Stimulated activated CD4-positive, alpha-beta T cell treated with anti-CD3 and anti-CD28 coated beads, Interleukin-15, amount 100 ng/mL, for 1 hour (primary cell): ENCODE results near the gene BLACAT1.
"Not testable (repeated sequence)": the region's sequence is repeated elsewhere in the genome, so short reads cannot be mapped to it uniquely, and the experiment has no call there.

Experiments
- DNase-seq, 2 donors: peaks; one replicate each; pipeline ENCODE4 v3.0.0-alpha.2; 2020; ENCODE audit warnings: low read depth in 1 of 2, low spot score in 1 of 2

BLACAT1 gene

DNA sequence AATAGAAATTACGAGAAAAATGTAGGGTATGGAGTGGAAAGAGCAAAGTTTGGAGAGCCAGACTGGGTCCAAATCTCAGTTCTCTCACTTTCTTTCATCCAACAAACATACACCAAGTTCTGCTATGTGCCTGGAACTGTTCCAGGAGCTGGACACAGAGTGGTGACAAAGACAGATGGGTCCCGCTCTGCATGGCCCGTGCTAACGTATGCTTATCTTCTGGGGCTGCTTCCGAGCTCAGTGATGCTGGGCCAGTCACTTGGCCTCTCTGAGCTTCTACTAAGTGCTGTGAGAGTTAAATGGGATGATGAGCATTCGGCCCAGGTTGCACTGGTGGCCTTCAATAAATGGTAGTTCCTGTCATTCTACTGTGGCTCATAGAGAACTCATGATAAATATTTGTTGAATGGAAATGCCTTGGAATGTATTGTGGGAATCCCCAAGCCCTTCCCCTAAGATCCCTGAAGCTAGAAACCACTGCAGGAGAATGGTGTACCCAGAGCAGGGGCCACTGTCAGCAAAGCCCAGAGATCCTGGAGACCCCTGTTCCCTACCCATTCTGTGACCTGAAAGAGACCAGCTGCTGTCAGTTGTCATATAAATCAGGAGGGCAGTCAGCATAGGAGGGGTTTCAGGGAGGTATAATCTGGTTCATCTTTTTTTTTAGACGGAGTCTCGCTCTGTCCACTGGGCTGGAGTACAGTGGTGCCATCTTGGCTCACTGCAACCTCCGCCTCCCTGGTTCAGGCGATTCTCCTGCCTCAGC is 37.8 kb downstream of the BLACAT1 start:
- DNase-seq, result no peak

DNA sequence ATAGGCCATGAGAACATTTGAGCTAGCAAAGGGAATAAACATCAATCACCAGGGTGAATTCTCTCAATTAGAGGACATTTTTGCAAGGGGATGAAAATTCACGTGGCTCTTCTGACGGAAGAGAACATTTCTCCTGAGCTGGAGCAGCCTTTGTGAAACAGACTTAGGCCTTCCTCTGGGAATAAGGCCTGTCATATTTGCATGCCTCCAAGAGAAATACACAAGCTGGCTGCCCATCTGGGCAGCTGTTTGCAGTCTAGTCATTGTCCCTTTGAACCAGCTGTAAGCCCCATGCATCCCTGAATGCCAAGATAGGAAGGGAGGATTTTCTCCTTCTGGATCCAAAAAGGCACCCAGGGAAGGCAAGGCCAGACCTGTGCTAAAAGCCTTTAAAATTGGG is 39.5 kb downstream of the BLACAT1 start:
- DNase-seq, result no peak

DNA sequence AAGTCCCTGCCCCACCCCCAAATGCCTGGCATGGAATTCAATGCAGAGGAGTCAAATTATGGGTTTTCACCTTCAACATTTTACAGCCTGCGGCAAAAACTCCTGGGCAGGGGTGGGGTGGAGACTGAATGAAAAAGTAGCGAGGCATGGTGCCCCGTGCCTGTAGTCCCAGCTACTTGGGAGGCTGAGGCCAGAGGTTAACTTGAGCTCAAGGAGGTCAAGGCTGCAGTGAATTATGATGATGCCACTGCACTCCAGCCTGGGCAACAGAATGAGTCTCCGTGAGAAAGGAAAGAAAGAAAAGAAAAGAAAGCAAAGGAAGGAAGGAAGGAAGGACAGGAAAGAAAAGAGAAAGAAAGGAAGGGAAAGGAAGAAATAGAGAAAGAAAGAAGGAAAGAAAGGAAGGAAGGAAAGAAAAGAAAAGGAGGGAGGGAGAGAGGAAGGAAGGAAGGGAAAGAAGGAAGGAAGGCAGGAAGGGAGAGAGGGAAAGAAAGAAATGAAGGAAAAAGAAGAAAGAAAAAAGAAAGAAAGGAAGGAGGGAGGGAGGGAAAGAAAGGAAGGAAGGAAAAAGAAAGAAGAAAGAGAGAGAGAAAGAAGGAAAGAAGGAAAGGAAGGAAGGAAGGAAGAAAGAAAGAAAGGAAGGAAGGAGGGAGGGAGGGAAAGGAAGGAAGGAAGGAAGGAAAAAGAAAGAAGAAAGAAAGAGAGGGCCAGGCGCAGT is 45.1 kb downstream of the BLACAT1 start:
- DNase-seq, result no peak

DNA sequence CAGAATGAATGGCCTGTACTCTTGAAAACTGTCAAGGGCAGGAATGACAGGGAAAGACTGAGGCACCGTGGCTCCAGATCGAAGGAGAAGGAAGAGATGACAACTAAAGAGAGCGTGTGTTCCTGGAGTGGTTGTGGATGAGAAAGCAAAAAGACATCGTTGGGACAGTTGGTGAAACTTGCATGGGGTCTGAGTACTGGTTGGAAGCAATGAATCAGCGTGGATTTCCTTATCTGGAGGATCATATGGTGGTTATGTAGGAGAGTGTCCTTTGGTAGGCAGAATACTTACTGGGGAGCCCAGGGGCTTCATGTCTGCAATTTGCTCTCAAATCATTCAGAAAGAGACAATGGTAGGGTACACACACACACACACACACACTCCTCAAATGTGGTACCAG is 47.9 kb downstream of the BLACAT1 start:
- no peak for DNase-seq

DNA sequence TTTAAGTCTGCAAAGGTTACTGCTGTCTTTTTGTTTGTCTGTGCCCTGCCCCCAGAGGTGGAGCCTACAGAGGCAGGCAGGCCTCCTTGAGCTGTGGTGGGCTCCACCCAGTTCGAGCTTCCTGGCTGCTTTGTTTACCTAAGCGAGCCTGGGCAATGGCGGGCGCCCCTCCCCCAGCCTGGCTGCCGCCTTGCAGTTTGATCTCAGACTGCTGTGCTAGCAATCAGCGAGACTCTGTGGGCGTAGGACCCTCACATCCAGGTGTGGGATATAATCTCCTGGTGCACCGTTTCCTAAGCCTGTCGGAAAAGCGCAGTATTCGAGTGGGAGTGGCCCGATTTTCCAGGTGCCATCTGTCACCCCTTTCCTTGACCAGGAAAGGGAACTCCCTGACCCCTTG is 49.6 kb downstream of the BLACAT1 start:
- DNase-seq, result not testable (repeated sequence)
